CD14-positive monocyte (primary cell): Measurements from ENCODE around the gene FMNL3. TPM values are rescaled to one million over a fixed set of nuclear protein-coding genes. Genes with fewer than 3 reads are reported as not detected.
"Not testable (repeated sequence)": the region's sequence is repeated elsewhere in the genome, so short reads cannot be mapped to it uniquely, and the experiment has no call there.

Source experiments
- DNase-seq, 3 donors: peaks; one replicate each; pipeline ENCODE4 v3.0.0-alpha.2; 2011 to 2022
- H2AFZ ChIP-seq: 2 replicates; pipeline ENCODE4 v1.6.0; 2012; ENCODE audit warnings: mild to moderate bottlenecking, low read depth, low read length, inconsistent platforms; ENCODE audit not compliant: insufficient read depth, poor library complexity, severe bottlenecking
- H3K27ac ChIP-seq, 2 donors: 1 replicate in 1 of 2; 2 replicates in 1 of 2; pipeline ENCODE4 v1.5.1; 2012 to 2013; ENCODE audit warnings: low read length in 2 of 2, control low read depth in 1 of 2, inconsistent platforms in 1 of 2, low read depth in 1 of 2, mild to moderate bottlenecking in 1 of 2
- H3K27me3 ChIP-seq, 2 donors: one replicate each; pipeline versions ENCODE4 v1.6.0 to v1.6.1; 2011 to 2013; ENCODE audit warnings: low read length in 2 of 2; ENCODE audit not compliant: control insufficient read depth in 2 of 2, insufficient read depth in 2 of 2
- H3K36me3 ChIP-seq, 2 donors: replicated peaks in 1 of 2; 1 replicate in 1 of 2; 2 replicates in 1 of 2; pipeline versions ENCODE4 v1.5.1 to v1.6.1; 2012 to 2013; ENCODE audit warnings: low read length in 2 of 2, control low read depth in 1 of 2, inconsistent platforms in 1 of 2, mild to moderate bottlenecking in 1 of 2; ENCODE audit not compliant: insufficient read depth in 2 of 2, control insufficient read depth in 1 of 2
- H3K4me1 ChIP-seq, 2 donors: 1 replicate in 1 of 2; 2 replicates in 1 of 2; pipeline versions ENCODE4 v1.5.1 to v1.6.1; 2012 to 2013; ENCODE audit warnings: low read length in 2 of 2, control low read depth in 1 of 2, inconsistent platforms in 1 of 2, mild to moderate bottlenecking in 1 of 2, moderate library complexity in 1 of 2; ENCODE audit not compliant: insufficient read depth in 2 of 2, control insufficient read depth in 1 of 2
- H3K4me2 ChIP-seq: replicated peaks from 2 replicates; pipeline ENCODE3; 2012; ENCODE audit warnings: low read length, moderate library complexity, mild to moderate bottlenecking; ENCODE audit not compliant: poor library complexity, severe bottlenecking; ENCODE audit errors: extremely low read depth
- H3K4me3 ChIP-seq, 3 experiments: fragments of 200-600 bp in 1 of 3; sonication (generic) in 1 of 3; replicated peaks in 1 of 3; 1 replicate in 2 of 3; 2 replicates in 1 of 3; pipeline ENCODE4 v1.5.1; 2011 to 2013; ENCODE audit warnings: low read length in 3 of 3, mild to moderate bottlenecking in 3 of 3, control low read depth in 2 of 3, low read depth in 2 of 3, inconsistent platforms in 1 of 3, moderate library complexity in 1 of 3
- H3K79me2 ChIP-seq: 2 replicates; pipeline ENCODE4 v1.6.0; 2012; ENCODE audit warnings: mild to moderate bottlenecking, control low read depth, inconsistent platforms, low read length, moderate library complexity; ENCODE audit not compliant: insufficient read depth
- H3K9ac ChIP-seq: 2 replicates; pipeline ENCODE4 v1.6.0; 2017; ENCODE audit warnings: low read length, mild to moderate bottlenecking; ENCODE audit not compliant: insufficient read depth, poor library complexity, severe bottlenecking
- H3K9me3 ChIP-seq, 2 donors: replicated peaks in 1 of 2; 1 replicate in 1 of 2; 2 replicates in 1 of 2; pipeline versions ENCODE4 v1.5.1 to v1.6.1; 2012 to 2013; ENCODE audit warnings: low read length in 2 of 2, control low read depth in 1 of 2; ENCODE audit not compliant: control insufficient read depth in 1 of 2, insufficient read depth in 1 of 2
- H4K20me1 ChIP-seq: 2 replicates; pipeline ENCODE4 v1.6.0; 2012; ENCODE audit warnings: mild to moderate bottlenecking, low read length, control low read depth, moderate library complexity; ENCODE audit not compliant: insufficient read depth
- H3K27ac Mint-ChIP-seq, 7 donors: one replicate each; pipeline ENCODE4 v1.8.0; 2020; ENCODE audit warnings: mild to moderate bottlenecking in 7 of 7, mixed read lengths in 7 of 7, moderate library complexity in 6 of 7, inconsistent platforms in 2 of 7
- H3K27me3 Mint-ChIP-seq, 3 donors: one replicate each; pipeline ENCODE4 v1.8.0; 2021 to 2022; ENCODE audit warnings: low read depth in 3 of 3, mild to moderate bottlenecking in 3 of 3, mixed read lengths in 3 of 3, moderate library complexity in 3 of 3, inconsistent platforms in 1 of 3
- H3K36me3 Mint-ChIP-seq, 2 donors: one replicate each; pipeline ENCODE4 v1.8.0; 2020; ENCODE audit warnings: mixed read lengths in 2 of 2, inconsistent platforms in 1 of 2, mild to moderate bottlenecking in 1 of 2
- H3K4me1 Mint-ChIP-seq: one replicate; pipeline ENCODE4 v1.8.0; 2020; ENCODE audit warnings: mild to moderate bottlenecking, mixed read lengths
- H3K4me3 Mint-ChIP-seq, 2 donors: one replicate each; pipeline ENCODE4 v1.8.0; 2020; ENCODE audit warnings: mild to moderate bottlenecking in 2 of 2, mixed read lengths in 2 of 2, moderate library complexity in 1 of 2
- H3K9me3 Mint-ChIP-seq, 7 donors: one replicate each; pipeline ENCODE4 v1.8.0; 2020 to 2022; ENCODE audit warnings: mixed read lengths in 7 of 7, mild to moderate bottlenecking in 6 of 7, moderate library complexity in 6 of 7, inconsistent platforms in 2 of 7
- WGBS: methylation state at CpG from one replicate; pipeline ENCODE4 v1.1.5; 2013; ENCODE audit warnings: missing lambda C conversion rate; ENCODE audit not compliant: insufficient coverage; 5-methylcytosine and 5-hydroxymethylcytosine counted together
- intact Hi-C, 2 donors: fragments of 100-400 bp; cut with micrococcal nuclease; formaldehyde crosslinking; loops; one replicate each; pipeline versions ENCODE4 v1.15.0 to v1.15.1; 2023
- polyA plus RNA-seq, 3 donors: library from polyadenylated mRNA; depleted of rRNA in 1 of 3; unstranded in 2 of 3; stranded (reverse) in 1 of 3; fragments of 300-500 nt in 2 of 3; fragments of >200 nt in 1 of 3; fragmentation: Illumina TruSeq in 2 of 3; gene quantifications; 1 replicate in 2 of 3; 2 replicates in 1 of 3; pipeline ENCODE4 v1.2.3, GENCODE V29; 2012 to 2021
- TF ChIP-seq, protein P1 (sequence below): fragments of 200-600 bp; IDR thresholded peaks from one replicate; pipeline ENCODE4 v1.8.0; 2022; ENCODE audit warnings: antibody characterized with exemption, mild to moderate bottlenecking

FMNL3 gene
- polyA plus RNA-seq, 3 donors, result 1.5 to 5.4 (median 1.7) TPM

- H3K4me1 Mint-ChIP-seq, result peaks cover 11% of the 10 kb centered on the region
- H3K36me3 Mint-ChIP-seq, H3K79me2 ChIP-seq, H4K20me1 ChIP-seq, H3K4me3 ChIP-seq, DNase-seq, H3K9me3 ChIP-seq, H3K4me2 ChIP-seq, H3K36me3 ChIP-seq, H3K27ac ChIP-seq, H3K9ac ChIP-seq, H3K27me3 ChIP-seq, H3K27ac Mint-ChIP-seq, intact Hi-C loops, H3K27me3 Mint-ChIP-seq, H2AFZ ChIP-seq, H3K4me3 Mint-ChIP-seq, H3K9me3 Mint-ChIP-seq: not testable (repeated sequence)
- H3K4me1 ChIP-seq, result peaks cover 13% of the 10 kb centered on the region in 2 donors
- WGBS, result 100% methylated on average over 2 of the region's 7 CpGs
These were observed 27.7 kb upstream of the FMNL3 start for GRCh38 chr12:49734900-49735299.

DNA sequence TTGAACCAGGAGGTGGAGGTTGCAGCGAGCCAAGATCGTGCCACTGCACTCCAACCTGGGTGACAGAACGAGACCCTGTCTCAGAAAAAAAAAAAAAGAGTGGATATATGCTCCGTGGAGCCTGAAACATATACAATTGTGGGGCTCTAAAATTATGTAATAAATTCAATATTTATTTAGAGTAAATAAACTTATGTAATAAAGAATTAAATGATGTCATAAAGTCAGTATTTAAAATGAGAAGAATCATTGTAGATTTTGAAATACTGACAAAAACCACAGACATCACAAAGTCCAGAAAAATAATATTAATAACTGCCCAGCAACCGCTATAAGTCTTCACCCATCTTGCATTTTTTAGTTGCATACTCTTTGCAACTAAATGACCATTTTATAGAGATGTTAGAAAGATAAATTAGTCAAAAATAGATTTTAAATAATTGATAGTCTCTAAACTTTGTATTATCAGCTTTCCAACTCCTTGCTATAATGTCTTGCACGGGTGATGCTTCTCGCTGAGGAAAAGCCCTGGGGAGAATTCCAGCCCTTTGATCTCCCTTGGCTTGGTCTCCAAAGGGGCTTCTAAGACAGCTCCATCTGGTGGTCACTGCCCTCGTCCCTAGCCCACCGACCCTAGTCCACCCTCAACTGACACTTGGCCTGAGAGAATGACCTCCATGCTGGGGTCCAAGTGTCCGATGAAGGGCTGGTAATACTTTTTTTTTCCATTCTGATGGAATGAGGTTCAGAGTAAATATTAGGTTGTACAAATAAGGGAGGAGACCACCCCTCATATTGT, 26.2 kb upstream of the FMNL3 start:
- no peaks in the 10 kb centered on the region for H3K36me3 ChIP-seq

More for the DNA sequence above, 26.2 kb upstream of the FMNL3 start:
- Mint-ChIP-seq H3K27me3 (peaks cover 2 to 7% (median 4%) of the 10 kb centered on the region in 3 donors), H3K9me3 (peaks cover 4 to 10% (median 7%) of the 10 kb centered on the region in 7 donors), H3K4me3 (no peak overlapping the region), H3K27ac (no peak overlapping the region), H3K4me1 (peaks cover 11% of the 10 kb centered on the region), H3K36me3 (no peaks in the 10 kb centered on the region)
- Histone ChIP-seq H3K4me1 (peaks cover 13% of the 10 kb centered on the region in 2 donors), H3K4me2 (no peak overlapping the region), H3K4me3 (no peak overlapping the region), H2AFZ (no peak overlapping the region), H3K79me2 (no peaks in the 10 kb centered on the region), H3K9me3 (no peaks in the 10 kb centered on the region), H4K20me1 (no peaks in the 10 kb centered on the region), H3K9ac (no peak overlapping the region), H3K27ac (no peak overlapping the region), H3K27me3 (no peaks in the 10 kb centered on the region)
- no peak for DNase-seq
- WGBS, result 100% methylated on average over 3 of the region's 10 CpGs
- intact Hi-C loops, result no loop called here
- TF ChIP-seq, protein P1, sequence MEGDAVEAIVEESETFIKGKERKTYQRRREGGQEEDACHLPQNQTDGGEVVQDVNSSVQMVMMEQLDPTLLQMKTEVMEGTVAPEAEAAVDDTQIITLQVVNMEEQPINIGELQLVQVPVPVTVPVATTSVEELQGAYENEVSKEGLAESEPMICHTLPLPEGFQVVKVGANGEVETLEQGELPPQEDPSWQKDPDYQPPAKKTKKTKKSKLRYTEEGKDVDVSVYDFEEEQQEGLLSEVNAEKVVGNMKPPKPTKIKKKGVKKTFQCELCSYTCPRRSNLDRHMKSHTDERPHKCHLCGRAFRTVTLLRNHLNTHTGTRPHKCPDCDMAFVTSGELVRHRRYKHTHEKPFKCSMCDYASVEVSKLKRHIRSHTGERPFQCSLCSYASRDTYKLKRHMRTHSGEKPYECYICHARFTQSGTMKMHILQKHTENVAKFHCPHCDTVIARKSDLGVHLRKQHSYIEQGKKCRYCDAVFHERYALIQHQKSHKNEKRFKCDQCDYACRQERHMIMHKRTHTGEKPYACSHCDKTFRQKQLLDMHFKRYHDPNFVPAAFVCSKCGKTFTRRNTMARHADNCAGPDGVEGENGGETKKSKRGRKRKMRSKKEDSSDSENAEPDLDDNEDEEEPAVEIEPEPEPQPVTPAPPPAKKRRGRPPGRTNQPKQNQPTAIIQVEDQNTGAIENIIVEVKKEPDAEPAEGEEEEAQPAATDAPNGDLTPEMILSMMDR, result no peak
